SK-N-SH treated with all-trans-retinoic acid at 6 μM for 48 hours (cell line): Measurements from ENCODE around the gene GDF7.

Source experiments
- ATAC-seq: fragments of 200-7000 bp; cut with Tn5 transposase; 3 replicates; pipeline ENCODE4 v1.9.1; 2020; ENCODE audit warnings: mild to moderate bottlenecking, moderate library complexity
- ARNTL ChIP-seq: fragments of 450-650 bp; formaldehyde crosslinking; IDR thresholded peaks from 2 replicates; pipeline ENCODE4 v1.5.0; 2020; ENCODE audit warnings: low read depth, mild to moderate bottlenecking, moderate library complexity, borderline replicate concordance
- BACH2 ChIP-seq: fragments of 250-450 bp; sonication (Bioruptor Pico); IDR thresholded peaks from 2 replicates; pipeline ENCODE4 v1.9.0; 2021; ENCODE audit warnings: mild to moderate bottlenecking, borderline replicate concordance
- CSDC2 ChIP-seq: fragments of 250-450 bp; sonication (Bioruptor Pico); IDR thresholded peaks from 2 replicates; pipeline ENCODE4 v1.5.0; 2020; ENCODE audit warnings: mild to moderate bottlenecking, moderate library complexity
- ISL1 ChIP-seq: fragments of 250-450 bp; sonication (Bioruptor Pico); IDR thresholded peaks from 2 replicates; pipeline ENCODE4 v2.1.2; 2022; ENCODE audit warnings: mild to moderate bottlenecking, moderate library complexity
- OSR1 ChIP-seq: fragments of 250-450 bp; sonication (Bioruptor Pico); IDR thresholded peaks from 2 replicates; pipeline ENCODE4 v1.8.0; 2022; ENCODE audit warnings: moderate library complexity, mild to moderate bottlenecking, inconsistent platforms
- RARB ChIP-seq: fragments of 250-450 bp; sonication (Bioruptor Pico); IDR thresholded peaks from 2 replicates; pipeline ENCODE4 v1.8.0; 2021; ENCODE audit warnings: mild to moderate bottlenecking, moderate library complexity
- TOX ChIP-seq: fragments of 250-450 bp; sonication (Bioruptor Pico); IDR thresholded peaks from 2 replicates; pipeline ENCODE4 v1.8.0; 2021; ENCODE audit warnings: mild to moderate bottlenecking, moderate library complexity, borderline replicate concordance
- ZC3H10 ChIP-seq: fragments of 250-450 bp; sonication (Bioruptor Pico); IDR thresholded peaks from 2 replicates; pipeline ENCODE4 v1.5.1; 2021; ENCODE audit warnings: mild to moderate bottlenecking, moderate library complexity
- ZFP3 ChIP-seq: fragments of 250-450 bp; sonication (Bioruptor Pico); IDR thresholded peaks from 2 replicates; pipeline ENCODE4 v1.5.0; 2020; ENCODE audit warnings: mild to moderate bottlenecking, moderate library complexity
- ZFP30 ChIP-seq: fragments of 450-650 bp; formaldehyde crosslinking; IDR thresholded peaks from 2 replicates; pipeline ENCODE4 v1.5.0; 2022; ENCODE audit warnings: mild to moderate bottlenecking, moderate library complexity
- ZNF565 ChIP-seq: fragments of 450-650 bp; formaldehyde crosslinking; conservative IDR thresholded peaks from 2 replicates; pipeline ENCODE4 v1.5.0; 2020; ENCODE audit warnings: low read depth, mild to moderate bottlenecking, moderate library complexity
- ZNF70 ChIP-seq: fragments of 450-650 bp; formaldehyde crosslinking; IDR thresholded peaks from 2 replicates; pipeline ENCODE4 v1.5.0; 2020; ENCODE audit warnings: mild to moderate bottlenecking, moderate library complexity
- ZNF8 ChIP-seq: fragments of 450-650 bp; formaldehyde crosslinking; IDR thresholded peaks from 2 replicates; pipeline ENCODE4 v1.5.0; 2020; ENCODE audit warnings: mild to moderate bottlenecking, moderate library complexity
- TF ChIP-seq, protein P1 (sequence below): fragments of 250-450 bp; sonication (Bioruptor Pico); IDR thresholded peaks from 2 replicates; pipeline ENCODE4 v1.5.1; 2021; ENCODE audit warnings: mild to moderate bottlenecking, moderate library complexity
- TF ChIP-seq, protein P2 (sequence below): fragments of 250-450 bp; sonication (Bioruptor Pico); IDR thresholded peaks from 2 replicates; pipeline ENCODE4 v1.5.1; 2020; ENCODE audit warnings: low read depth, mild to moderate bottlenecking, moderate library complexity
- TF ChIP-seq, protein P3 (sequence below): fragments of 250-450 bp; sonication (Bioruptor Pico); IDR thresholded peaks from 2 replicates; pipeline ENCODE4 v1.8.0; 2021; ENCODE audit warnings: low read depth, mild to moderate bottlenecking, moderate library complexity, borderline replicate concordance

GDF7 gene

DNA sequence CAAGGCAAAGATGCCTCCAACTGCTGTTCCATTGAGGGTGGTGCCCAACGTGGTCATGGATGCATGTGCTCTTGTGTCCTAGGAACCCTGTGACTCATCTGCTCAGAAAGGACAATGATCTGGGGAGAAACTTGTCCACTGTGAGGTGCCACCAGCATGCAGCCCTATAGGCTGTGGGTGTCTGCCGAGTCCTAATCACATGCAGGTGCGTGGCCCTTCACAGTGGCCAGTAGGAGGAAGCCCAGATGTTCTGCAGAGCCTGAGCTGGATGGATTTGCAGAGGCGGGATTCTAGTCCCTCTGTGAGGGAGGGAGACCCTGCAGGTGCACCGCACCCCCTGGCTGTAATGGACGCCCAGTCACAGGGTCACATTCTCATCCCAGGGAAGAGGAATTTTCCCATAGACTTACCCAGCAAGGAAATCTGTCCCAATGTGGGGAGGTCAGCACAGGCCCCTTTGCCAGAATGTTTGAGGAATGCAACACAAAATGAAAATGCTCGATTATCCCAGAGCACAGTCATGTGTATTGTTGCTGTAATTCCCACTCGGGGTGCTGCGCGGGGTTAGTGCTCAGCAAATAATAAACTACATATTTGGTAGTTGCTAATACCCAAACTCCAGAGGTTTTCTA is 13.9 kb downstream of the GDF7 start (continued):
- TF ChIP-seq BACH2 (CRISPR knock-in tag), result no peak

DNA sequence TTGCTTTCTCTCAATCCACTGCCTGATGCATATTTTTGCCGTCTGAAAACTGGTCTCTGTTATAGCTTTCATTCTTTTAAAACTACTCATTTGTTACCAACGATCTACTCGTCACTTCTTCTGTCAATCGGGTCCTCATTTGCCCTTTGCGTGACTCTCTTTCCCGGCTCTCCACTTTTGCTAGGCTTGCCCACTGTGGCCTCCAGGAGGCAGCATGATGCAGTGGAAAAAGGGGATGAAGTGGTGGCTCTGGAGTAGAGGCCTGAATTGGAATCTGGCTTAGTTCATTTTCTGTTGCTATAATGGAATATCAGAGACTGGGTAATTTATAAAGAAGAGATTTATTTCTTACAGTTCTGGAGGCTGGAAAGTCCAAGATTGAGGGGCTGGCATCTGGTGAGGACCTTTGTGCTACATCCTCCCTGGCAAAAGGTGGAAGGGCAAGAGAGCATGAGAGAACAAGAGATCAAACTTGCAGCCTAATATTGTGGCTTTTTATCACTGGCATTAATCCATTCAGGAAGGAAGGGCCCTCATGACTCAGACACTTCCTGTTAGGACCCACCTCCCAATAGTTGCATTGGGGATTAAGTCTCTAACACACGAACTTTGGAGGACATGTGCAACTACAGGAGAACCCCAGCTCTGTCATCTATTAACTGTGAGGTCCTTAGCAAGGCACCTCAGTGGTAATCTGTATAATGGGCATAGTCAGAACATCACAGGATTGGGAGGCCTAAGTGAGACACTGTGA is 15.4 kb downstream of the GDF7 start:
- peak; percentile 81 for ATAC-seq
- TF ChIP-seq, protein P1, sequence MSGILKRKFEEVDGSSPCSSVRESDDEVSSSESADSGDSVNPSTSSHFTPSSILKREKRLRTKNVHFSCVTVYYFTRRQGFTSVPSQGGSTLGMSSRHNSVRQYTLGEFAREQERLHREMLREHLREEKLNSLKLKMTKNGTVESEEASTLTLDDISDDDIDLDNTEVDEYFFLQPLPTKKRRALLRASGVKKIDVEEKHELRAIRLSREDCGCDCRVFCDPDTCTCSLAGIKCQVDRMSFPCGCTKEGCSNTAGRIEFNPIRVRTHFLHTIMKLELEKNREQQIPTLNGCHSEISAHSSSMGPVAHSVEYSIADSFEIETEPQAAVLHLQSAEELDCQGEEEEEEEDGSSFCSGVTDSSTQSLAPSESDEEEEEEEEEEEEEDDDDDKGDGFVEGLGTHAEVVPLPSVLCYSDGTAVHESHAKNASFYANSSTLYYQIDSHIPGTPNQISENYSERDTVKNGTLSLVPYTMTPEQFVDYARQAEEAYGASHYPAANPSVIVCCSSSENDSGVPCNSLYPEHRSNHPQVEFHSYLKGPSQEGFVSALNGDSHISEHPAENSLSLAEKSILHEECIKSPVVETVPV (CRISPR knock-in tag), result no peak

DNA sequence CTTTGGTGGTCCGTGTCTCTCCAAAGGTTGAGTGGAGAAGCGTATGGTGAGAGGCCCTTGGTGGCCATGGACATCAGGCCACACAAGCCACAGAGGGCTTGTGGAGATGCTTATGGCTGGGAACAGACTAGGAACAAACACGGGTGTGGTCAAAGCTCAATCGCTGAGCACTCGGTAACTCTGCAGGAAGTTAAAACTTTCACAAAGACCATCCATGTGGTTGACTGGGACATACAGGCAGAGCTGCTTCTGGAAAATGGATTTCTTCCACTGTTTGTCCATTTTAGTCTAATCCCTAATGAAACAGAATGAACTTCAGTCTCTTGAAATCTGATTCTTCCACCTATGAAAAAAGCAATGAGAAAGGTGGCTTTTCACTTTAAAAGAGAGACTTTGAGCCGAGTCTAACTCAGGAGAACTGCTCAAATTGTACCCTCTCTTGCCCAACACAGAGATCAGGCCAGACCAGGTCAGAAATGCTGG is 17.7 kb downstream of the GDF7 start:
- no peak for TF ChIP-seq OSR1 (CRISPR knock-in tag)
- TF ChIP-seq, protein P1 (CRISPR knock-in tag), result no peak
- no peak for TF ChIP-seq ZNF8
- TF ChIP-seq ZNF70 (CRISPR knock-in tag), result no peak
- no peak for TF ChIP-seq ISL1 (CRISPR knock-in tag)
- no peak for TF ChIP-seq CSDC2 (CRISPR knock-in tag)
- TF ChIP-seq ZC3H10 (CRISPR knock-in tag), result no peak
- TF ChIP-seq, protein P2, sequence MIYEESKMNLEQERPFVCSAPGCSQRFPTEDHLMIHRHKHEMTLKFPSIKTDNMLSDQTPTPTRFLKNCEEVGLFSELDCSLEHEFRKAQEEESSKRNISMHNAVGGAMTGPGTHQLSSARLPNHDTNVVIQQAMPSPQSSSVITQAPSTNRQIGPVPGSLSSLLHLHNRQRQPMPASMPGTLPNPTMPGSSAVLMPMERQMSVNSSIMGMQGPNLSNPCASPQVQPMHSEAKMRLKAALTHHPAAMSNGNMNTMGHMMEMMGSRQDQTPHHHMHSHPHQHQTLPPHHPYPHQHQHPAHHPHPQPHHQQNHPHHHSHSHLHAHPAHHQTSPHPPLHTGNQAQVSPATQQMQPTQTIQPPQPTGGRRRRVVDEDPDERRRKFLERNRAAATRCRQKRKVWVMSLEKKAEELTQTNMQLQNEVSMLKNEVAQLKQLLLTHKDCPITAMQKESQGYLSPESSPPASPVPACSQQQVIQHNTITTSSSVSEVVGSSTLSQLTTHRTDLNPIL (CRISPR knock-in tag), result no peak
- no peak for TF ChIP-seq TOX (CRISPR knock-in tag)
- TF ChIP-seq ZFP30 (CRISPR knock-in tag), result no peak
- TF ChIP-seq ZNF565, result no peak
- no peak for TF ChIP-seq ARNTL
- ATAC-seq, result no peak

DNA sequence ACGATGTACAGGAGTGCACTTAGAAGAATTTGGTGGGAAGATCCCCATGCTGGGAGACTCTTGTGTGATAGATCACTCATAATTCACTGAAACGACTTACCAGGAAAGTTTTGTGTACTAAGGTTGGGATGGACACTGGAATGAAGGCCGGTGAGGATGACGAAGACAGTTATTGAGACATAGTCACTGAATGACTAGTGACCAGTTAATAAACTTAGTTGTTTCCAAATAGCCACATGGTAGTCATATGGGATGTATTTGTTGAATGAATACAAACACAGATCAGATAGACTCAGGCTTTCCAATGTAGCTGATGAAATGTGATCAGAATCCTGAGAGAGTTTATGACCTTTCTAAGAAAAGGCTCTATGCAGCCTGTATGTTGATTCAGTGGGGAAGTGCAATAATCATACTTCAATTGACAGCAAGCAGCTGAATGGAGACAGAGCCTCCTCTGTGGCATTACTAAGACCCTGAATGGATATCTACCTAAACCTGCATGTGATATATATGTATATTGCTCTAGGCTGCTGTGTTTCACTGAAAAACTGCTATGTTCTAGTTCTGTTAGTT is 20.4 kb downstream of the GDF7 start:
- no peak for ATAC-seq

More for the DNA sequence above, 20.4 kb downstream of the GDF7 start:
- no peak for TF ChIP-seq ZFP3
- TF ChIP-seq TOX (CRISPR knock-in tag), result no peak
- TF ChIP-seq, protein P1 (CRISPR knock-in tag), result no peak
- TF ChIP-seq OSR1 (CRISPR knock-in tag), result no peak
- TF ChIP-seq RARB, result no peak
- TF ChIP-seq, protein P3, sequence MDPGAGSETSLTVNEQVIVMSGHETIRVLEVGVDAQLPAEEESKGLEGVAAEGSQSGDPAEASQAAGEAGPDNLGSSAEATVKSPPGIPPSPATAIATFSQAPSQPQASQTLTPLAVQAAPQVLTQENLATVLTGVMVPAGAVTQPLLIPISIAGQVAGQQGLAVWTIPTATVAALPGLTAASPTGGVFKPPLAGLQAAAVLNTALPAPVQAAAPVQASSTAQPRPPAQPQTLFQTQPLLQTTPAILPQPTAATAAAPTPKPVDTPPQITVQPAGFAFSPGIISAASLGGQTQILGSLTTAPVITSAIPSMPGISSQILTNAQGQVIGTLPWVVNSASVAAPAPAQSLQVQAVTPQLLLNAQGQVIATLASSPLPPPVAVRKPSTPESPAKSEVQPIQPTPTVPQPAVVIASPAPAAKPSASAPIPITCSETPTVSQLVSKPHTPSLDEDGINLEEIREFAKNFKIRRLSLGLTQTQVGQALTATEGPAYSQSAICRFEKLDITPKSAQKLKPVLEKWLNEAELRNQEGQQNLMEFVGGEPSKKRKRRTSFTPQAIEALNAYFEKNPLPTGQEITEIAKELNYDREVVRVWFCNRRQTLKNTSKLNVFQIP, result no peak
- no peak for TF ChIP-seq BACH2 (CRISPR knock-in tag)
- TF ChIP-seq ZNF565, result no peak
